WTC11 (cell line): ENCODE measurements around the gene ZNF654. TPM values are rescaled to one million over a fixed set of nuclear protein-coding genes. Genes with fewer than 3 reads are reported as not detected.

ENCODE experiments used
- ATAC-seq: fragments of 200-7000 bp; cut with Tn5 transposase; 2 replicates; pipeline ENCODE4 v1.10.0; 2021; ENCODE audit warnings: mild to moderate bottlenecking, moderate library complexity
- CTCF ChIA-PET: fragments of 300-600 bp; sonication (Branson Sonifier 250); formaldehyde crosslinking; loops from one replicate; lab custom pipeline; 2021; ENCODE audit warnings: antibody characterized with exemption; lab: Charles Lee
- POLR2A ChIA-PET: fragments of 350-600 bp; sonication (Branson Sonifier 250); formaldehyde crosslinking; loops from one replicate; lab custom pipeline; 2021; ENCODE audit warnings: antibody characterized with exemption; lab: Charles Lee
- DNase-seq: peaks from one replicate; pipeline ENCODE4 v3.0.0; 2021; ENCODE audit warnings: low spot score
- H3K27ac Mint-ChIP-seq: 2 replicates; pipeline ENCODE4 v1.8.0; 2021; ENCODE audit warnings: mixed read lengths
- H3K27me3 Mint-ChIP-seq: 2 replicates; pipeline ENCODE4 v1.8.0; 2021; ENCODE audit warnings: low read depth, mild to moderate bottlenecking, moderate library complexity, mixed read lengths
- H3K36me3 Mint-ChIP-seq: 2 replicates; pipeline ENCODE4 v1.8.0; 2021; ENCODE audit warnings: mixed read lengths
- H3K4me1 Mint-ChIP-seq: 2 replicates; pipeline ENCODE4 v1.8.0; 2022; ENCODE audit warnings: mixed read lengths
- H3K4me3 Mint-ChIP-seq: 2 replicates; pipeline ENCODE4 v1.8.0; 2021; ENCODE audit warnings: mild to moderate bottlenecking, moderate library complexity, mixed read lengths
- H3K9me3 Mint-ChIP-seq: 2 replicates; pipeline ENCODE4 v1.8.0; 2021; ENCODE audit warnings: mixed read lengths
- CBFB ChIP-seq: sonication (generic); formaldehyde crosslinking; IDR thresholded peaks from 2 replicates; pipeline ENCODE4 v1.8.1; 2022; ENCODE audit warnings: mild to moderate bottlenecking, low read depth, missing genetic modification reagents
- CTCF ChIP-seq: fragments of 200-600 bp; IDR thresholded peaks from 2 replicates; pipeline ENCODE4 v1.8.0; 2022; ENCODE audit warnings: antibody characterized with exemption
- E2F5 ChIP-seq: sonication (generic); formaldehyde crosslinking; IDR thresholded peaks from 2 replicates; pipeline ENCODE4 v1.8.1; 2022; ENCODE audit warnings: mild to moderate bottlenecking, moderate library complexity, missing genetic modification reagents
- FOXK1 ChIP-seq: sonication (generic); formaldehyde crosslinking; IDR thresholded peaks from 2 replicates; pipeline ENCODE4 v1.8.0; 2022; ENCODE audit warnings: mild to moderate bottlenecking, moderate library complexity, missing genetic modification reagents
- IRF1 ChIP-seq: sonication (generic); formaldehyde crosslinking; IDR thresholded peaks from 2 replicates; pipeline ENCODE4 v1.8.0; 2023; ENCODE audit warnings: missing genetic modification reagents
- MLX ChIP-seq: sonication (generic); formaldehyde crosslinking; IDR thresholded peaks from 2 replicates; pipeline ENCODE4 v1.8.1; 2023; ENCODE audit warnings: mild to moderate bottlenecking, missing genetic modification reagents, moderate library complexity
- NFATC4 ChIP-seq: fragments of 250-450 bp; sonication (Bioruptor Pico); IDR thresholded peaks from 2 replicates; pipeline ENCODE4 v1.9.0; 2021; ENCODE audit warnings: mild to moderate bottlenecking
- NR1H2 ChIP-seq: sonication (generic); formaldehyde crosslinking; IDR thresholded peaks from 2 replicates; pipeline ENCODE4 v1.9.0; 2021; ENCODE audit warnings: mild to moderate bottlenecking, moderate library complexity, missing genetic modification reagents
- NR3C1 ChIP-seq: sonication (generic); formaldehyde crosslinking; conservative IDR thresholded peaks from 2 replicates; pipeline ENCODE4 v1.8.1; 2023; ENCODE audit warnings: low read depth, mild to moderate bottlenecking, missing genetic modification reagents
- RELA ChIP-seq: sonication (generic); formaldehyde crosslinking; IDR thresholded peaks from 2 replicates; pipeline ENCODE4 v1.8.1; 2022; ENCODE audit warnings: missing genetic modification reagents, mild to moderate bottlenecking, borderline replicate concordance
- STAT6 ChIP-seq: sonication (generic); formaldehyde crosslinking; conservative IDR thresholded peaks from 2 replicates; pipeline ENCODE4 v1.8.1; 2023; ENCODE audit warnings: mild to moderate bottlenecking, low read depth, missing genetic modification reagents, moderate library complexity
- TCF7 ChIP-seq: sonication (generic); formaldehyde crosslinking; IDR thresholded peaks from 2 replicates; pipeline ENCODE4 v1.8.0; 2022; ENCODE audit warnings: mild to moderate bottlenecking, low read depth, missing genetic modification reagents, moderate library complexity
- TP53 ChIP-seq: sonication (generic); formaldehyde crosslinking; IDR thresholded peaks from 2 replicates; pipeline ENCODE4 v1.8.1; 2023; ENCODE audit warnings: mild to moderate bottlenecking, missing genetic modification reagents
- USF1 ChIP-seq: sonication (generic); formaldehyde crosslinking; IDR thresholded peaks from 2 replicates; pipeline ENCODE4 v1.8.0; 2022; ENCODE audit warnings: mild to moderate bottlenecking, missing genetic modification reagents
- ZMAT4 ChIP-seq: fragments of 250-450 bp; sonication (Bioruptor Pico); IDR thresholded peaks from 2 replicates; pipeline ENCODE4 v1.9.0; 2021; ENCODE audit warnings: mild to moderate bottlenecking
- ZNF121 ChIP-seq: sonication (generic); formaldehyde crosslinking; IDR thresholded peaks from 2 replicates; pipeline ENCODE4 v1.8.0; 2023; ENCODE audit warnings: missing genetic modification reagents
- ZNF416 ChIP-seq: fragments of 250-450 bp; sonication (Bioruptor Pico); IDR thresholded peaks from 2 replicates; pipeline ENCODE4 v1.9.0; 2021; ENCODE audit warnings: mild to moderate bottlenecking, inconsistent platforms
- ZNF671 ChIP-seq: fragments of 250-450 bp; sonication (Bioruptor Pico); IDR thresholded peaks from 2 replicates; pipeline ENCODE4 v1.8.0; 2021; ENCODE audit warnings: mild to moderate bottlenecking
- total RNA-seq: library from RNA; stranded (reverse); gene quantifications from 3 replicates; pipeline ENCODE4 v1.2.3, GENCODE V29; 2021

Gene ZNF654
- total RNA-seq, 1 experiment from 2014 or later: 7.0 TPM

- TF ChIP-seq STAT6 (CRISPR knock-in tag) (no peak), TCF7 (no peak), ZNF416 (CRISPR knock-in tag) (no peak), RELA (CRISPR knock-in tag) (no peak), IRF1 (CRISPR knock-in tag) (no peak)
These were observed 53.2 kb downstream of the ZNF654 start (continued) for GRCh38 chr3:88112289-88112688.

GRCh38 chr3:88113311-88114162 lies 54.5 kb downstream of the ZNF654 start:
- TF ChIP-seq CTCF (peak; percentile 51), E2F5 (CRISPR knock-in tag) (no peak)
- CTCF ChIA-PET: interaction anchor here (0.6 to 2.0 kb wide), 19 partner anchors 10 to 763 kb away, joined by 3 to 17 read pairs (median 4); partner anchors contain the start of genes CGGBP1 and ZNF654
- ATAC-seq (peak; percentile 93), DNase-seq (peak; percentile 55)
- POLR2A ChIA-PET: interaction anchor here (0.6 kb wide), 1 partner anchor 1270 kb away, joined by 4 read pairs; no protein-coding TSS in a partner anchor
- Mint-ChIP-seq H3K9me3 (no peaks in the 10 kb centered on the region), H3K4me3 (no peak overlapping the region), H3K4me1 (peaks cover 2% of the 10 kb centered on the region; the same call in 1 of the 2 replicates), H3K27ac (no peak overlapping the region), H3K27me3 (no peaks in the 10 kb centered on the region), H3K36me3 (peaks cover 5% of the 10 kb centered on the region; the same call in 1 of the 2 replicates)

- Mint-ChIP-seq H3K27ac (no peak overlapping the region), H3K4me3 (no peak overlapping the region), H3K9me3 (no peaks in the 10 kb centered on the region), H3K4me1 (peaks cover 2% of the 10 kb centered on the region; the same call in 1 of the 2 replicates), H3K36me3 (peaks cover 5% of the 10 kb centered on the region; the same call in 1 of the 2 replicates), H3K27me3 (no peaks in the 10 kb centered on the region)
- no peak for DNase-seq
- no peak for TF ChIP-seq NR1H2 (CRISPR knock-in tag)
- TF ChIP-seq MLX (CRISPR knock-in tag): no peak
- no peak for TF ChIP-seq USF1 (CRISPR knock-in tag)
- TF ChIP-seq ZNF671: no peak
- no peak for TF ChIP-seq ZNF121 (CRISPR knock-in tag)
- no peak for TF ChIP-seq RELA (CRISPR knock-in tag)
- TF ChIP-seq TP53: no peak
- TF ChIP-seq ZMAT4 (CRISPR knock-in tag): no peak
- TF ChIP-seq NFATC4 (CRISPR knock-in tag): no peak
- TF ChIP-seq NR3C1: no peak
- no peak for TF ChIP-seq CBFB (CRISPR knock-in tag)
- no peak for TF ChIP-seq IRF1 (CRISPR knock-in tag)
- TF ChIP-seq FOXK1 (CRISPR knock-in tag): no peak
- POLR2A ChIA-PET: interaction anchor here (0.6 kb wide), 1 partner anchor 287 kb away, joined by 4 read pairs; no protein-coding TSS in a partner anchor
- ATAC-seq: no peak
- CTCF ChIA-PET: no interaction called here
These were observed 56.0 kb downstream of the ZNF654 start for GRCh38 chr3:88114878-88115549.
